Activated effector memory CD4-positive, alpha-beta T cell treated with Interleukin-2 at 50 U/mL for 16 hours (primary cell): ENCODE data around the gene ZCRB1.
"Not testable (repeated sequence)": the region's sequence is repeated elsewhere in the genome, so short reads cannot be mapped to it uniquely, and the experiment has no call there.

ENCODE experiments used
- DNase-seq: peaks from one replicate; pipeline ENCODE4 v3.0.0-alpha.2; 2020

ZCRB1 gene, protein sequence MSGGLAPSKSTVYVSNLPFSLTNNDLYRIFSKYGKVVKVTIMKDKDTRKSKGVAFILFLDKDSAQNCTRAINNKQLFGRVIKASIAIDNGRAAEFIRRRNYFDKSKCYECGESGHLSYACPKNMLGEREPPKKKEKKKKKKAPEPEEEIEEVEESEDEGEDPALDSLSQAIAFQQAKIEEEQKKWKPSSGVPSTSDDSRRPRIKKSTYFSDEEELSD

DNA sequence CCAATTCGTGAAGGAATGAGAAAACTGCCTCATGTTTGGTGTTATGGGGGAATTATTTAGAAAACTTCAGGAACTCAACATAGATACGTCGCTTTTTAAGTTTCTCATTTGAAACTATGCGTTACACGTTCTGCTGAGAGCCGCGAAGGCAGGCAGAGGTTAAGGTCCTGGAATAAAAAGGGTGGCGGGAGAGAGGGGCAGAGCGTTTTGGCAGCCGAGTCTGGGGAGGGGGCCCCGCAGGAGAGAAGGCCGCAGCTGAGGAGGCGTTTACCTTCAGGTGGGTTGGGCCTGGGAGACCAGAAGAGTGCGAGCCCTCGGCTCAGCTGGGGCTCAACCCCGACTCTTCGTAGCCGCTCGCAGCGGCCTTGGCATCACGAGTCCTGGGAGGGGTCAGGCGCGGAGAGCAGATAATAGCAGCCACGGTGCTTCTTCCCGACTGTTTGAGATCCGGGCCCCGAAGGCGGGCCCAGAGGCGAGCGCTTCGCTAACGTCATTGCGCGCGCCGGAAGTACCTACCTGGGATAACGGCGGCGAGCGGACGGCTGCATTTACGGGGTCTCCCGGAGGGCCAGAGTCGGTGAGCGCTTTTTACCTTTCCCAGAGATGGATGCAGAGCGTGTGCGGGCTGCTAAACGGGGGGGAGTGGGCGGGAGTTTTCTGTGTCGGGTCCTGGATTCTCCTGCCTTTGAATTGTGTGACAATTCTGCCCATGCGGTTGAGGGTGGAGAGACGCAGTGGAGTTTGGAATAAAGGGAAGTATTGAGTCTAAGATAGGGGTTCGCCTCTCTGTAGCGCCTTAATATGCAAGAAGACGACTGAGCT is at the start of gene ZCRB1, which contains the start of gene PPHLN1:
TSS of gene ZCRB1 (minus strand) at position 442 of the 822 bp plus-strand sequence. CDS start 1,992 bp downstream, outside the sequence.
TSS of gene PPHLN1 (plus strand) at position 515 of the 822 bp plus-strand sequence. CDS start 9,736 bp downstream, outside the sequence.
- DNase-seq, result peak; percentile 70

- DNase-seq, result no peak
Observed at GRCh38 chr12:42373669-42374068, 47.8 kb upstream of the ZCRB1 start.

GRCh38 chr12:42372154-42372791 is 46.4 kb upstream of the ZCRB1 start:
- DNase-seq, result no peak

GRCh38 chr12:42370013-42370412 is 44.1 kb upstream of the ZCRB1 start:
- no peak for DNase-seq

- no peak for DNase-seq
Observed at GRCh38 chr12:42365486-42365885, 39.6 kb upstream of the ZCRB1 start.

DNA sequence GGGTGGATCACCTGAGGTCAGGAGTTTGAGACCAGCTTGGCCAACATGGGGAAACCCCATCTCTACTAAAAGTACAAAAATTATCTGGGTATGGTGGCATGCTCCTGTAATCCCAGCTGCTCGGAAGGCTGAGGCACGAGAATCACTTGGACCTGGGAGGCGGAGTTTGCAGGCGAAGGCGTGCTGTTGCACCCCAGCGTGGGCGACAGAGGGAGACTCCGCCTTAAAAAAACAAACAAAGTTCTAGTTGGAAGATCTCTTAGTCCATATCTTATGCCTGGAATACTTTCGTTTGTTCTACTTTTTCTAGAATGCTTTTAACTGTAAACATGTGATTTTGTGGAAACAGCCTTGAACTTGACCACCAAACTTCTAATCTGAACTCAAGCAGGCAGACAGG is 38.8 kb upstream of the ZCRB1 start:
- no peak for DNase-seq

DNA sequence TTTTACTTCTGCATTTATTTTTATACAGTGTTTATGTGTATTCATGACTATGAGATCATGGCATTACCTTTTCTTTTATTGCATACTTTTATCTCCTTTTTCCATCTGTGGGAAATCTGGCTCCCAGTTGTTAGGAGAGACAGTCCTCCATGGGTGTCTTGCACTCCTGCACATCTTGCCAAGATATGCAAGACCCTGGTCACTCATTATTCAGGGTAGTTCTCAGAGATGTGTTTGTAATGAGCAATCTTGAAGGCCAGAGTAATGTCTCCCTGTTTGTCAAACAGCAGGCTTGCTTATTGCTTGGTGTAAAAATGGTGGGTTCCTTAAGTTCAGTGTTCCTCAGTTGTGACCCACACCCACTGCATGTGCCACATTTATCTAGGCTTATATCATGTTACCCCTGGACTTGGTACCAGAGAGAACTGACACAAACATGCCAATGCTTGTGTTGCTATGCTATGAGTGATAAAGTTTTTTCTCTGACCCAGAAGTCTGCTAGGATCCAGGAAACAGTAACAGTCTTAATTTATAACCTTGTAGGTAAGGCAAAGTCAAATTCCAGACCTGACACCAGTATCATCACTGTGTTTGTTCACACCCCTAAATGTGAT is 36.9 kb upstream of the ZCRB1 start:
- no peak for DNase-seq

GRCh38 chr12:42361909-42362646 is 36.2 kb upstream of the ZCRB1 start:
- no peak for DNase-seq

DNA sequence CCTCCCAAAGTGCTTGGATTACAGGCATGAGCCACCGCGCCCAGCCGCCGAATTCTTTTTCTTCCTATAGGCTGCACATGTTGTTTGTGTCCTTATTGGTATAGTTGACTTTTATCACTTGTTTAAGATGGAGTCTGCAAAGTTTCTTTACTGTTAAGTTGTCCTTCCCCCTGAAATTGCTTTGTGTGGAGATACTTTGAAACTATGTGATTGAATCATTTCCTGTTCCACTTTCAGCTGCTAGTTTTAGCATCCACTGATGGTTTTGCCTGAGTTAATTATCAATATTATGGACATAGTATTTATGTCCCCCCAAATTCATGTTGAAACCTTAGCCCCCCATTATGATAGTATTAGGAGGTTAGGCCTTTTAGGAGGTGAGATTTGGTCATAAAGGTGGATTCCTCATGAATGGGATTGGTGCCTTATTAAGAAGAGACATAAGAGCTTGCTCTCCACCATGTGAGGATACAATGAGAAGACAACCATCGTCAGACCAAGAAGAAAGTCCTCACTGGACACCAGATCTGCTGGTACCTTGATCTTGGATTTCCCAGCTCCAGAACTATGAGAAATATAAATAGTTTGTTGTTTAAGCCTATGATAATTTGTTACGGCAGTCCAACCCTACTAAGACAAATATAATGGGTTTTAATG is 35.0 kb upstream of the ZCRB1 start:
- no peak for DNase-seq

DNA sequence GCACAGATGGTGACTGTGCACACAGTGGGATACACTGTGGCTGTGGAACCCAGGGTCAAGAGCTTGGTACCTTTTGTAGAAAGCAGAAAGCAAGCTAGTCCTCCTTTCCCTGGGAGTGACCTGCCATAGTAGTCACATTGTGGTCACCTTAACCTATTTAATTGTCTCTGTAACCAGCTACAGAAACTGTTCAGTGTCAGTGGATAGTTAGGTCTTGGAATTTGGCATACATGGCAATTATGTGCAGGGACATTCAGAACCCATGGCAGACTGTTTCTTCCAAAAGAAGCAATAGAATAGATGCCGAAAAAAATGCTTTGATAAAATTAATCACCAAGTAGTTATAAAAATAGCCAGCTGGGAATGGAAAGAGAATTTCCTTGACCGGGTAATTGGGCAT is 30.4 kb upstream of the ZCRB1 start:
- no peak for DNase-seq

GRCh38 chr12:42350021-42350407 is 24.1 kb upstream of the ZCRB1 start:
- not testable (repeated sequence) for DNase-seq

DNA sequence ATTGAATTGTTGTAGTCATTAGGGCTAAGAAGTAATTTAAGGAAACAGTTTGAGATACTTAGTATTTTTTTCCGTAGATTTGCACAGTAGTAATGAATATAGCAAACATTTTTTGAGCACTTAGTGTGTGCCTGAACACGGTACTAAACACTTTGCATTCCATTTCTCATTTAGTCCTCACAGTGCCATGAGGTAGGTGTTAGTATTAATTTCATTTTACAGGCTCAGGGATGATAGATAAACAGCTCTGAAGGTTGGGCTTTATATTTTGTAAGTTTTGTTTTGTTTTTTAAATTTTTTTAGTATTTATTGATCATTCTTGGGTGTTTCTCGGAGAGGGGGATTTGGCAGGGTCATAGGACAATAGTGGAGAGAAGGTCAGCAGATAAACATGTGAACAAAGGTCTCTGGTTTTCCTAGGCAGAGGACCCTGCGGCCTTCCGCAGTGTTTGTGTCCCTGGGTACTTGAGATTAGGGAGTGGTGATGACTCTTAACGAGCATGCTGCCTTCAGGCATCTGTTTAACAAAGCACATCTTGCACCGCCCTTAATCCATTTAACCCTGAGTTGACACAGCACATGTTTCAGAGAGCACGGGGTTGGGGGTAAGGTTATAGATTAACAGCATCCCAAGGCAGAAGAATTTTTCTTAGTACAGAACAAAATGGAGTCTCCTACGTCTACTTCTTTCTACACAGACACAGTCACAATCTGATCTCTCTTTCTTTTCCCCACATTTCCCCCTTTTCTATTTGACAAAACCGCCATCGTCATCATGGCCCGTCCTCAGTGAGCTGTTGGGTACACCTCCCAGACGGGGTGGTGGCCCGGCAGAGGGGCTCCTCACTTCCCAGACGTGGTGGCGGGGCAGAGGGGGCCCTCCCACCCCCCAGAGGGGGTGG is 23.5 kb upstream of the ZCRB1 start:
- DNase-seq, result not testable (repeated sequence)

- DNase-seq, result no peak
Observed at GRCh38 chr12:42346403-42347002, 20.6 kb upstream of the ZCRB1 start.

- DNase-seq, result no peak
Observed at GRCh38 chr12:42343721-42344120, 17.8 kb upstream of the ZCRB1 start.

DNA sequence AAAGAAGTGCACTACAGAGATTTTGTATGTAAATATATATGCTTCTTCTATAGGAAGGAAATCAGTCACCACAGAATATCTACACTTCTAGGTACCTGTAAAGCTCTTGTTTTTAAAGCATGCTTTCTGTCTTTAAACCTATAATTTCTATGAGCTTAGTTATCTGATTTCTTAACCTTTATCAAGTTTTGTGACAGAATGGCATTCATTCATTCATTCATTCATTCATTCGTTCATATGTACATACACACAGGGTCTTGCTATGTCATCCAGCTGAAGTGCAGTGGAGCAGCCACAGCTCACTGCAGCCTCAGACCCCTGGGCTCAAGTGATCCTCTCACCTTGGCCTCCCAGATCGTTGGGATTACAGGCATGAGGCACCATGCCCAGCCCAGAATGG is 16.1 kb upstream of the ZCRB1 start:
- no peak for DNase-seq

GRCh38 chr12:42338280-42338679 is 12.4 kb upstream of the ZCRB1 start:
- DNase-seq, result no peak

GRCh38 chr12:42336286-42336685 is 10.4 kb upstream of the ZCRB1 start:
- DNase-seq, result no peak

- no peak for DNase-seq
Observed at GRCh38 chr12:42332301-42333285, 6.7 kb upstream of the ZCRB1 start.

DNA sequence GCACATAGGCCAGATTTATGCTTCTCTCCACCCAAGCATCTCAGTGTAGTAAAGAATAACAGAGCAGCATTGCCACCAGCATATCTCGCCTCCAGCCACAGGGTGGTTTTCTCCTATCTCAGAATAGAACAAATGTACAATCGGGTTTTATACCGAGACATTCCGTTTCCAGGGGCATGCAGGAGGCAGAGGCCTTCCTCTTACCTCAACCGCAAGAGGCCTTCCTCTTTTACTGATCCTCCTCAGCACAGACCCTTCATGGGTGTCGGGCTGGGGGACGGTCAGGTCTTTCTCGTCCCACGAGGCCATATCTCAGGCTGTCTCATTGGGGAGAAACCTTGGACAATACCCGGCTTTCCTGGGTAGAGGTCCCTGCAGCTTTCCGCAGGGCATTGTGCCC is 4.2 kb upstream of the ZCRB1 start:
- not testable (repeated sequence) for DNase-seq
